Adrenal gland (tissue), 5 donors: Measurements from ENCODE around the gene SYMPK.

Experiments
- POLR2A ChIP-seq, 2 donors: fragments of 450-650 bp; IDR thresholded peaks; one replicate each; pipeline ENCODE4 v1.6.1; 2017; ENCODE audit warnings: antibody characterized with exemption in 2 of 2, mild to moderate bottlenecking in 2 of 2, moderate library complexity in 1 of 2
- TF ChIP-seq, protein P1 (sequence below), 6 experiments: fragments of 450-650 bp in 4 of 6; fragments of 200-600 bp in 2 of 6; sonication (generic) in 1 of 6; IDR thresholded peaks; 1 replicate in 5 of 6; 2 replicates in 1 of 6; pipeline versions ENCODE4 v1.5.1 to v1.8.0; 2016 to 2021; ENCODE audit warnings: antibody characterized with exemption in 6 of 6, mild to moderate bottlenecking in 2 of 6, moderate library complexity in 1 of 6
- donor health status: DM: no; HTN: no; CAD: no.

DNA sequence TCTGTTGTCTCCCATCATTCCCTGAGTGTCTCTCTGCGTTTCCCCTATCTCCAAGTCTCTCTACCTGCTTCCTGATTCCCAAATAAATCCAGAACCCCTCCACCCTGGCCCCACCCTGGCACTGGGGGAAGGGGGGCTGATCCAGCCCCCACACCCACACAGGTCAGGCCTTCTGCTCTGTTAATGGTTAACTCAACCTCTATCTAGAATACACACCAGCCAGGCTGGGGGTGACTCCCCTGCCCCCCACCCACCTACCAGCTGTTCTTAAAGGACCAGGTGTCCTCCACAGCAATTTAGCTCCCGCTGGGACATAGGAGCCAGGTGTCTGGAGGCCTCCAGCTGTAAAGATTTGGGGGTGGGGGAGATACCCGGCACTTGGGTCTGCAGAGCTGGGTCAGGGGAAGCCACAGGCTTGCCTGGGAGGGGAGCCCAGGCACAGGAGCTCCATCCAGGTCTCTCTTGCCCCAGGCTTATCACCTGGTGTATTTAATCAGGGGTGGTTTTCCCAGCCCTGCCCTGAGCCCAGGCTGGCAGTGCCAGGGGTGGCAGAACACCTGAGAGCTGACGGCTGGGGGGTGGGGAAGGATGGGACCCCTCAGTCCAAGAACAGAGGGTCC is 19.1 kb upstream of the SYMPK start:
- TF ChIP-seq, protein P1, sequence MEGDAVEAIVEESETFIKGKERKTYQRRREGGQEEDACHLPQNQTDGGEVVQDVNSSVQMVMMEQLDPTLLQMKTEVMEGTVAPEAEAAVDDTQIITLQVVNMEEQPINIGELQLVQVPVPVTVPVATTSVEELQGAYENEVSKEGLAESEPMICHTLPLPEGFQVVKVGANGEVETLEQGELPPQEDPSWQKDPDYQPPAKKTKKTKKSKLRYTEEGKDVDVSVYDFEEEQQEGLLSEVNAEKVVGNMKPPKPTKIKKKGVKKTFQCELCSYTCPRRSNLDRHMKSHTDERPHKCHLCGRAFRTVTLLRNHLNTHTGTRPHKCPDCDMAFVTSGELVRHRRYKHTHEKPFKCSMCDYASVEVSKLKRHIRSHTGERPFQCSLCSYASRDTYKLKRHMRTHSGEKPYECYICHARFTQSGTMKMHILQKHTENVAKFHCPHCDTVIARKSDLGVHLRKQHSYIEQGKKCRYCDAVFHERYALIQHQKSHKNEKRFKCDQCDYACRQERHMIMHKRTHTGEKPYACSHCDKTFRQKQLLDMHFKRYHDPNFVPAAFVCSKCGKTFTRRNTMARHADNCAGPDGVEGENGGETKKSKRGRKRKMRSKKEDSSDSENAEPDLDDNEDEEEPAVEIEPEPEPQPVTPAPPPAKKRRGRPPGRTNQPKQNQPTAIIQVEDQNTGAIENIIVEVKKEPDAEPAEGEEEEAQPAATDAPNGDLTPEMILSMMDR (IDR thresholded peaks at IDR 0.05), result no peak
- TF ChIP-seq POLR2A (IDR thresholded peaks at IDR 0.05), result no peak
